ENCODE measurements around the gene ZNF784.
"Not testable (repeated sequence)": the region's sequence is repeated elsewhere in the genome, so short reads cannot be mapped to it uniquely, and the experiment has no call there.

The ZNF784 gene

GRCh38 chr19:55588738-55589137 lies 35.6 kb downstream of the ZNF784 start:
- in situ Hi-C loops (cut with HindIII; ENCODE audit: low sequenced_read_pairs), result no loop called here
- DNase-seq (ENCODE audit: low read depth), result no peak
- H3K4me3 ChIP-seq (ENCODE audit: low read depth, low read length), result no peak overlapping the region
- no peak for TF ChIP-seq CTCF (IDR thresholded peaks at IDR 0.05; ENCODE audit: low read depth, low read length, missing control alignments)

GRCh38 chr19:55586976-55587668 lies 37.2 kb downstream of the ZNF784 start:
- in situ Hi-C loops (cut with HindIII; ENCODE audit: low sequenced_read_pairs), result no loop called here
- peak overlapping the region; percentile 34 for H3K4me3 ChIP-seq (ENCODE audit: low read depth, low read length)
- peak; percentile 66 for DNase-seq (ENCODE audit: low read depth)
- TF ChIP-seq CTCF (IDR thresholded peaks at IDR 0.05; ENCODE audit: low read depth, low read length, missing control alignments), result no peak

DNA sequence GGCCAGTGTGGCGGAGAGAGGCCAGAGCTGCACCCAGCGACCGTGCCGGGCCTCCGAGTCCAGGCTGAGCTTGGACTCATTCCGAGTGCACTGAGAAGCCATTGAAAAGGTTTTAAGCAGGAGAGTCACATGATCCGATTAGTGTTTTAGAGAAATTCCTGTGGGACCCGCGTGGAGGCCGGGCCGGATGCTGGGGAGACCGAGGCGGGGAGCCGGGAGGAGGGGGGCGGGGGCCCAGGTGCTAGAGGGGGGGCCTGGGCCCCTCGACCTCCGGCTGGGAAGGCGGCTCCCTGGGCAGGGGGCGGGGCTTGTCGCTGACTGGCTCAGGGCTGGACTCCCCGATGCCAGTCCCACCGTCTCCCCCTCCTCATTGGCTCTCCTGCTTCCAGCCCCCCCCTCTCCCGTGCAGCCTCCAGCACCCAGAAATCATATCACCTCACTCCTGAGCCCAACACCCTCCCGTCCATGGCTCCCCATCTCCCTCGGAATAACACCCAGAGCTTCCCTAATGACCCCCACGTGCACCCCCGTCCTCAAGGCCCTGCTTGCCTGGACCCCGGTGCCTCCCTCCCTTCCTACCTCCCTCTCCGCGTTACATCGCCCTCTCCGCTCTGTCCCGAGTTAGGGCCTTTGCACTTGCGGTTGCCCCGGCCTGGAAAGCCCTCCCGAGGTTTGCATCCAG lies 38.6 kb downstream of the ZNF784 start:
- peak; percentile 24 for DNase-seq (ENCODE audit: low read depth)
- TF ChIP-seq CTCF (IDR thresholded peaks at IDR 0.05; ENCODE audit: low read depth, low read length, missing control alignments), result no peak
- peak overlapping the region; percentile 26 for H3K4me3 ChIP-seq (ENCODE audit: low read depth, low read length)
- in situ Hi-C loops (cut with HindIII; ENCODE audit: low sequenced_read_pairs), result no loop called here

DNA sequence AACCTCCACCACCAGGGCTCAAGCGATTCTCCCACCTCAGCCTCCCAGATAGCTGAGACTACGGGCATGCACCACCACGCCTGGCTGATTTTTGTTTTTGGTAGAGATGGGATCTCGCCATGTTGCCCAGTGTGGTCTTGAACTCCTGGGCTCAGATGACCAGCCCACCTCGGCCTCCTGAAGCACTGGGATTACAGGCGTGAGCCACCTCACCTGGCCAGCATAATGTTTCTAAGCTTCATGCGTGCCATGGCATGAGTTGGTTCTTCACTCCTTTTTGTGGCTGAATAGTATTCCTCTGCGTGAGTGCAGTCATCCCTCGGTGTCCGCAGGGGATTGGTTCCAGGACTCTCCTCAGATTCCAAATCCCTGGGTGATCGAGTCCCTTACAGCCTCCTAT lies 39.5 kb downstream of the ZNF784 start:
- no peak for DNase-seq (ENCODE audit: low read depth)
- in situ Hi-C loops (cut with HindIII; ENCODE audit: low sequenced_read_pairs), result no loop called here
- H3K4me3 ChIP-seq (ENCODE audit: low read depth, low read length), result no peak overlapping the region
- no peak for TF ChIP-seq CTCF (IDR thresholded peaks at IDR 0.05; ENCODE audit: low read depth, low read length, missing control alignments)

DNA sequence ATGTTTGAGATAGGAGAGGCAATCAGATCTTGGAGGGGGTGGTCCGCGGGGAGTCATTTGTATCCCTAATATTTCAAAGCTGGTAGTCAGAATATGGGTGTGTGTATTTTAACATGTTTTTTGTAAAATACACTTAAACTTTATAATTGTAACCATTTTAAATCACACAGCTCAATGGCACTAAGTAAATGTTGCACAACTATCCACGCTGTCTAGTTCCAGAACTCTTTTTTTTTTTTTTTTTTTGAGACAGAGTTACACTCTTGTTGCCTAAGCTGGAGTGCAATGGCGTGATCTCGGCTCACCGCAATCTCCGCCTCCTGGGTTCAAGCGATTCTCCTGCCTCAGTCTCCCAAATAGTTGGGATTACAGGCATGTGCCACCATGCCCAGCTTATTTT lies 40.5 kb downstream of the ZNF784 start:
- DNase-seq (ENCODE audit: low read depth); H3K4me3 ChIP-seq (ENCODE audit: low read depth, low read length); in situ Hi-C loops (cut with HindIII; ENCODE audit: low sequenced_read_pairs): not testable (repeated sequence)

GRCh38 chr19:55582284-55582683 lies 42.1 kb downstream of the ZNF784 start:
- DNase-seq (ENCODE audit: low read depth); H3K4me3 ChIP-seq (ENCODE audit: low read depth, low read length); in situ Hi-C loops (cut with HindIII; ENCODE audit: low sequenced_read_pairs): not testable (repeated sequence)

DNA sequence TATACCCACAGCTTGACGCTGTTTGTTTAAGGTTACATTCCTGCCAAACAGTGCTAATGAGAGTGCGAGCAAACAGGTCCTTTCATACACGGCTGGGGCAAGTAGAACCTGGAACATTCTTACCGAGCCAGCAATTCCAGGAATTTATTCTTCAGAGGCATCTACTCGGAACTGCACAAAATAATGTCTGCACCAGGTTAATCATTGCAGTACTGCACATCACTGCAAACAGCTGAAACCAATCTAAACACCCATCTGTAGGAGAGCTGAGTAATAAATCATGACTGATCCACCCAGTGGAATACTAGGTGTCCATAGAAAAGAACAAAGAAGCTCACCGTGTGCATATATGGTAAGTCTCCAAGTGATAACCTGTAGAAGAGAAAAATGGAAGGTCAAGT lies 42.5 kb downstream of the ZNF784 start:
- in situ Hi-C loops (cut with HindIII; ENCODE audit: low sequenced_read_pairs), result no loop called here
- DNase-seq (ENCODE audit: low read depth), result no peak
- TF ChIP-seq CTCF (IDR thresholded peaks at IDR 0.05; ENCODE audit: low read depth, low read length, missing control alignments), result no peak
- H3K4me3 ChIP-seq (ENCODE audit: low read depth, low read length), result no peak overlapping the region

Data from astrocyte of the cerebellum (primary cell).